CD8-positive, alpha-beta memory T cell (primary cell): ENCODE measurements around the gene POR. TPM values are rescaled to one million over a fixed set of nuclear protein-coding genes. Genes with fewer than 3 reads are reported as not detected.
A peak's percentile ranks its signal among the peaks of the same experiment; 100 is the strongest.
"Not testable (repeated sequence)": the region's sequence is repeated elsewhere in the genome, so short reads cannot be mapped to it uniquely, and the experiment has no call there.

Source experiments
- CTCF ChIA-PET: fragments of 350-600 bp; sonication (Branson Sonifier 250); formaldehyde crosslinking; loops from one replicate; lab custom pipeline; 2021; ENCODE audit warnings: antibody characterized with exemption; lab: Charles Lee
- POLR2A ChIA-PET: fragments of 350-600 bp; sonication (Branson Sonifier 250); formaldehyde crosslinking; loops from one replicate; lab custom pipeline; 2021; ENCODE audit warnings: antibody characterized with exemption; lab: Charles Lee
- DNase-seq, 5 donors: peaks; one replicate each; pipeline versions ENCODE4 v3.0.0 to v3.0.0-alpha.2; 2020 to 2022; ENCODE audit warnings: mixed read lengths in 1 of 5
- H3K27ac ChIP-seq: one replicate; pipeline ENCODE4 v1.7.0; 2013; ENCODE audit warnings: low read depth, mild to moderate bottlenecking, low read length, moderate library complexity
- H3K27me3 ChIP-seq: 2 replicates; pipeline ENCODE4 v1.7.0; 2013; ENCODE audit warnings: low read length, mild to moderate bottlenecking; ENCODE audit not compliant: insufficient read depth, poor library complexity, severe bottlenecking
- H3K36me3 ChIP-seq: 2 replicates; pipeline ENCODE4 v1.7.0; 2013; ENCODE audit warnings: mild to moderate bottlenecking, low read length, moderate library complexity; ENCODE audit not compliant: insufficient read depth
- H3K4me1 ChIP-seq: 2 replicates; pipeline ENCODE4 v1.7.0; 2013; ENCODE audit warnings: mild to moderate bottlenecking, low read length, moderate library complexity; ENCODE audit not compliant: insufficient read depth
- H3K4me3 ChIP-seq: 2 replicates; pipeline ENCODE4 v1.7.0; 2013; ENCODE audit warnings: mild to moderate bottlenecking, low read length
- H3K9me3 ChIP-seq: 2 replicates; pipeline ENCODE4 v1.7.0; 2013; ENCODE audit warnings: mild to moderate bottlenecking, low read length
- H3K27ac Mint-ChIP-seq, 8 donors: one replicate each; pipeline ENCODE4 v1.8.0; 2020 to 2021; ENCODE audit warnings: mixed read lengths in 8 of 8, mild to moderate bottlenecking in 6 of 8, inconsistent platforms in 3 of 8, moderate library complexity in 3 of 8
- H3K27me3 Mint-ChIP-seq, 2 donors: one replicate each; pipeline ENCODE4 v1.8.0; 2020 to 2021; ENCODE audit warnings: mixed read lengths in 2 of 2, mild to moderate bottlenecking in 1 of 2, moderate library complexity in 1 of 2
- H3K36me3 Mint-ChIP-seq, 3 donors: one replicate each; pipeline ENCODE4 v1.8.0; 2020 to 2021; ENCODE audit warnings: mixed read lengths in 3 of 3, inconsistent platforms in 1 of 3, mild to moderate bottlenecking in 1 of 3
- H3K4me1 Mint-ChIP-seq, 3 donors: one replicate each; pipeline ENCODE4 v1.8.0; 2020 to 2021; ENCODE audit warnings: mixed read lengths in 3 of 3, inconsistent platforms in 1 of 3, mild to moderate bottlenecking in 1 of 3
- H3K4me3 Mint-ChIP-seq, 7 donors: one replicate each; pipeline ENCODE4 v1.8.0; 2020 to 2021; ENCODE audit warnings: mixed read lengths in 7 of 7, mild to moderate bottlenecking in 6 of 7, moderate library complexity in 4 of 7, inconsistent platforms in 2 of 7
- H3K9me3 Mint-ChIP-seq, 5 donors: one replicate each; pipeline ENCODE4 v1.8.0; 2020 to 2022; ENCODE audit warnings: mixed read lengths in 5 of 5, mild to moderate bottlenecking in 3 of 5, moderate library complexity in 2 of 5, inconsistent platforms in 1 of 5
- polyA plus RNA-seq: library from polyadenylated mRNA; unstranded; fragments of 300-500 nt; fragmentation: Illumina TruSeq; gene quantifications from one replicate; pipeline ENCODE4 v1.2.3, GENCODE V29; 2021
- total RNA-seq, 2 experiments: library from RNA; stranded (reverse); gene quantifications; one replicate each; pipeline ENCODE4 v1.2.3, GENCODE V29; 2021

Gene POR
- total and polyA plus RNA-seq, 3 experiments from 2014 or later = 40.7 to 61.4 (median 41.6) TPM

DNA sequence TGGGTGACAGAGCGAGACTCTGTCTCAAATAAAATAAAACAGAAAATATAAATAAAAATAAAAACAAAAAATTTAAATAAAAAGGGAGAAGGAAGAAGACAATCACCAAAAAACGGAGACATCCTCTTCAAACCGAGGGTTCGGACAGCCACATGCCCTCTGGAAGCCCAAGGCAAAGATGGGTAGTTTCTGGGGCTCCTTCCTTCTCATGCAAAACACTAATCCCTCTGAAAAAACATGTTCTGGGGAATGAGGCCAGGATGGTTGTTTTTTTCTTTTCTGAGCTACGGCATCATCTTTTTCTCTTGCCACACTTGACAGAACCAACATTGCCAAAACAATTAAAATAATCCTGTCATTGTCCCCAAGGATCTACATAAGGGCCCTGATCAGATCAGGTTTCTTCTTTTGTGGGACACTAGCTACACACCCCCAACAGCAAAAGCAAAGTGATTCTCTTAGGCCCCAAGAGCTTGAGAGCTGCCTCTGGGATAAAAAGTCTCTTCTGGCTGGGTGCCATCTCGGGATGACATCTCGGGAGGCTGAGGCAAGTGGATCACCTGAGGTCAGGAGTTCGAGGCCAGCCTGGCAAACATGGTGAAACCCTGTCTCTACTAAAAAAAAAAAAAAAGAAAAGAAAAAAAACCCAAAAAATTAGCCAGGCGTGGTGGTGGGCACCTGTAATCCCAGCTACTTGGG is 14.2 kb upstream of the POR start:
- ChIA-PET POLR2A (interaction anchor here (0.6 kb wide), 1 partner anchor 180 kb away, joined by 3 read pairs; no protein-coding TSS in a partner anchor), CTCF (interaction anchor here (1.9 kb wide), 1 partner anchor 10 kb away, joined by 6 read pairs; no protein-coding TSS in a partner anchor)
- Histone ChIP-seq H3K36me3 (no peaks in the 10 kb centered on the region), H3K27me3 (no peaks in the 10 kb centered on the region), H3K4me3 (no peak overlapping the region), H3K4me1 (no peaks in the 10 kb centered on the region), H3K9me3 (no peaks in the 10 kb centered on the region), H3K27ac (no peak overlapping the region)
- no peak for DNase-seq
- H3K27me3 Mint-ChIP-seq = peaks cover 0 to 4% of the 10 kb centered on the region in 2 donors
- H3K27ac Mint-ChIP-seq = no peak overlapping the region
- no peaks in the 10 kb centered on the region for H3K36me3 Mint-ChIP-seq
- no peaks in the 10 kb centered on the region for H3K4me1 Mint-ChIP-seq
- H3K9me3 Mint-ChIP-seq = no peaks in the 10 kb centered on the region
- no peak overlapping the region for H3K4me3 Mint-ChIP-seq

GRCh38 chr7:75905785-75906604 is 9.0 kb upstream of the POR start:
- H3K27ac ChIP-seq = no peak overlapping the region
- no peaks in the 10 kb centered on the region for H3K4me1 ChIP-seq
- Mint-ChIP-seq H3K4me1 (no peaks in the 10 kb centered on the region), H3K9me3 (no peaks in the 10 kb centered on the region), H3K27me3 (peaks cover 0 to 4% of the 10 kb centered on the region in 2 donors), H3K27ac (peak overlapping the region in 2 of 8 donors; percentile 26 to 77), H3K4me3 (no peak overlapping the region), H3K36me3 (no peaks in the 10 kb centered on the region)
- H3K27me3 ChIP-seq = no peaks in the 10 kb centered on the region
- H3K4me3 ChIP-seq = no peak overlapping the region
- DNase-seq = no peak
- H3K9me3 ChIP-seq = no peaks in the 10 kb centered on the region
- ChIA-PET CTCF (no interaction called here), POLR2A (interaction anchor here (0.6 kb wide), 1 partner anchor 31 kb away, joined by 12 read pairs; no protein-coding TSS in a partner anchor)
- H3K36me3 ChIP-seq = no peaks in the 10 kb centered on the region

GRCh38 chr7:75906991-75907667 is 7.8 kb upstream of the POR start:
- CTCF ChIA-PET = no interaction called here
- Mint-ChIP-seq H3K27me3 (peaks cover 0 to 4% of the 10 kb centered on the region in 2 donors), H3K27ac (no peak overlapping the region), H3K9me3 (no peaks in the 10 kb centered on the region), H3K4me1 (no peaks in the 10 kb centered on the region), H3K36me3 (no peaks in the 10 kb centered on the region), H3K4me3 (no peak overlapping the region)
- no peak for DNase-seq
- Histone ChIP-seq H3K4me1 (no peaks in the 10 kb centered on the region), H3K27ac (no peak overlapping the region), H3K27me3 (no peaks in the 10 kb centered on the region), H3K9me3 (no peaks in the 10 kb centered on the region), H3K36me3 (no peaks in the 10 kb centered on the region), H3K4me3 (no peak overlapping the region)
- POLR2A ChIA-PET = no interaction called here

DNA sequence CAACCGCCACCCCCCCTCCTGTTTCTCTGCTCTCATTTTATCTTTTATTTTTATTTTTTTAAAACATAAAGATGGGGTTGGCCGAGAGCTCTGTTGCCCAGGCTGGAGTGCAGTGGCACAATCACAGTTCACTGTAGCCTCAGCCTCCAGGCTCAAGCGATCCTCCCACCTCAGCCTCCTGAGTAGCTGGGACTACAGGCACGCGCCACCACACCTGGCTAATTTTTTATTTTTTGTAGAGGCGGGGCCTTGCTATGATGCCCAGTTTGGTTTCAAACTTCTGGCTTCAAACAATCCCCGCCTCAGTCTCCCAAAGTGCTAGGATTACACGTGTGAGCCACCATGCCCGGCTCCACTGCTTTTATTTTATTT is 7.3 kb upstream of the POR start:
- H3K27me3 Mint-ChIP-seq, CTCF ChIA-PET: not testable (repeated sequence)

DNA sequence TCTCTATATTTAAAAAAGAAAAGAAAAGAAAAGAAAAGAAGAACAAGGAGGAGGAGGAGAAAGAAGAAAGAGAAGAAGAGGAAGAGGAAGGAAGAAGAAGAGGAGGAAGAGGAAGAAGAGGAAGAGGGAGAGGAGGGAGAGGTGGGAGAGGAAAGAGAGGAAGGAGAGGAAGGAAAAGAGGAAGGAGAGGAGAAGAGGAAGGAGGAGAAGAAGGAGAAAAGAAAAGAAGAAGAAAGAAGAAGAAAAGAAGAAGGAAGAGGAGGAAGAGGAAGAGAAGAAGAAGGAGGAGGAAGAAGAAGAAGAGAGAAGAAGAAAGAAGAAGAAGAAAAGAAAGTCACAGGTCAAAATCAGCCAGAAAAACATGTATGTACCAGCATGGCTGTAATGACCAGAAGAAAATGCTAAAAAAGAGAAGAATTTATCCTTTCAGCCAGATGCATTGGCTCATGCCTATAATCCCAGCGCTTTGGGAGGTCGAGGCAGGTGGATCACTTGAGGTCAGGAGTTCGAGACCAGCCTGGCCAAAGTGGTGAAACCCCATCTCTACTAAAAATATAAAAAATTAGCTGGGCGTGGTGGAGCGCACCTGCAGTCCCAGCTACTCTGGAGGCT is 5.3 kb upstream of the POR start:
- no peaks in the 10 kb centered on the region for H3K9me3 ChIP-seq
- Mint-ChIP-seq H3K4me1 (peaks cover 7 to 11% (median 8%) of the 10 kb centered on the region in 3 donors), H3K27ac (no peak overlapping the region), H3K36me3 (peaks cover 0 to 3% (median 0%) of the 10 kb centered on the region in 3 donors), H3K9me3 (no peaks in the 10 kb centered on the region), H3K27me3 (no peaks in the 10 kb centered on the region), H3K4me3 (peak overlapping the region in 1 of 7 donors; percentile 29)
- no peak overlapping the region for H3K4me3 ChIP-seq
- DNase-seq = no peak
- peaks cover 8% of the 10 kb centered on the region for H3K4me1 ChIP-seq
- no peak overlapping the region for H3K27ac ChIP-seq
- no peaks in the 10 kb centered on the region for H3K27me3 ChIP-seq
- ChIA-PET POLR2A (no interaction called here), CTCF (no interaction called here)
- H3K36me3 ChIP-seq = no peaks in the 10 kb centered on the region

More for the DNA sequence above, 7.3 kb upstream of the POR start:
- H3K36me3 ChIP-seq, H3K27ac ChIP-seq, H3K9me3 Mint-ChIP-seq, H3K36me3 Mint-ChIP-seq, H3K4me1 ChIP-seq, DNase-seq, POLR2A ChIA-PET, H3K4me3 ChIP-seq, H3K4me3 Mint-ChIP-seq, H3K9me3 ChIP-seq, H3K27me3 ChIP-seq, H3K4me1 Mint-ChIP-seq: not testable (repeated sequence)
- H3K27ac Mint-ChIP-seq = peak overlapping the region in 1 of 8 donors; percentile 9

DNA sequence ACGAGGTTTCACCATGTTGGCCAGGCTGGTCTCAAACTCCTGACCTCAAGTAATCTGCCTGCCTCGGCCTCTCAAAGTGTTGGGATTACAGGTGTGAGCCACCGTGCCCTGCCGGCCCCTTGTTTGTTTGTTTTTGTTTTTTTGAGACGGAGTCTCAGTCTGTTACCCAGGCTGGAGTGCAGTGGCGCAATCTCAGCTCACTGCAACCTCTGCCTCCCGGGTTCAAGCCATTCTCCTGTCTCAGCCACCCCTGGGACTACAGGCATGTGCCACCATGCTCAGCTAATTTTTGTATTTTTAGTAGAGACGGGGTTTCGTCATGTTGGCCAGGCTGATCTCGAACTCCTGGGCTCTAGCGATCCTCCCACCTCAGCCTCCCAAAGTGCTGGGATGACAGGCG is 3.8 kb upstream of the POR start:
- H3K9me3 Mint-ChIP-seq, H3K27ac Mint-ChIP-seq, DNase-seq, H3K4me3 Mint-ChIP-seq, H3K27me3 ChIP-seq, H3K27me3 Mint-ChIP-seq, H3K27ac ChIP-seq, H3K36me3 ChIP-seq, CTCF ChIA-PET, H3K4me3 ChIP-seq, H3K36me3 Mint-ChIP-seq, H3K9me3 ChIP-seq, POLR2A ChIA-PET: not testable (repeated sequence)
- peaks cover 13 to 18% (median 16%) of the 10 kb centered on the region in 3 donors for H3K4me1 Mint-ChIP-seq
- H3K4me1 ChIP-seq = peaks cover 12% of the 10 kb centered on the region

GRCh38 chr7:75913437-75913836 is 1.5 kb upstream of the POR start:
- H3K27me3 Mint-ChIP-seq = no peaks in the 10 kb centered on the region
- Histone ChIP-seq H3K27me3 (no peaks in the 10 kb centered on the region), H3K4me1 (peaks cover 18% of the 10 kb centered on the region), H3K9me3 (no peaks in the 10 kb centered on the region), H3K4me3 (no peak overlapping the region), H3K36me3 (no peaks in the 10 kb centered on the region), H3K27ac (no peak overlapping the region)
- H3K4me3 Mint-ChIP-seq = peak overlapping the region in 5 of 7 donors; percentile 88 to 95 (median 91)
- DNase-seq = no peak
- no peaks in the 10 kb centered on the region for H3K9me3 Mint-ChIP-seq
- ChIA-PET CTCF (no interaction called here), POLR2A (interaction anchor here (1.7 kb wide), 1 partner anchor 35 kb away, joined by 17 read pairs; the partner anchor contains the start of gene RHBDD2)
- peaks cover 0 to 9% (median under 1%) of the 10 kb centered on the region in 3 donors for H3K36me3 Mint-ChIP-seq
- peaks cover 21 to 31% (median 23%) of the 10 kb centered on the region in 3 donors for H3K4me1 Mint-ChIP-seq
- H3K27ac Mint-ChIP-seq = peak overlapping the region in 5 of 8 donors; percentile 33 to 96 (median 94)
